ENCODE measurements around the gene MEIKIN.

MEIKIN gene

DNA sequence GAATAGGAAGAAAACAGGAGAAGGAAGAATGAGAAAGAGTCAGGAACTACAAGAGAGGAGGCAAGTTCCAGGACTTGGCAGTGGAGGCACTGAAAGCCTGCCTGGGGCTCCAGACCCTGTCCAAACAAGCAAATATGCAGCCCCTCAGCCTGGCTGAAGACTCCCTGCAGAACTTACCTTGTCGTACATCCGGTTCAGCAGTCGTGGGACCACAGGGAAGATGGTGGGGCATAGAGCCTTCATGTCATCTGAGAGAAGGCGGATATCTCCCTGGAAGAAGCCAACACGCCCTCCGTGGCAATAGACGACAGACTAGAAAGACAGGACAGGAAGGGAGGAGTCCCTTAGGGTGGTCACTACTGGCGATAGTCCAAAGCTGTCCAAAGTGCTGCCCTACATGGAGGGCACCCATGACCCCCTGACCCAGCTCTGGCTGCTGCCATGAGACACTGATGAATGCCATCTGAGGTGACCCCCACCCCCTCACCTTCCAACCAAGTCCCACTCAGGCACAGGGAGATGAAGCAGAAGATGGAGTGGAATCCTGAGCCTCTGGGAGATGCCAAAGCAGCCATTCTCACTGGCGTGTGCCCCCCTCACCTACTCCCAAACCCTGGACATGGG is 27.7 kb upstream of the MEIKIN start:
- DNase-seq (ENCODE audit: low read depth), result no peak

GRCh38 chr5:131968396-131968954 is 23.0 kb upstream of the MEIKIN start:
- DNase-seq (ENCODE audit: low read depth), result no peak

DNA sequence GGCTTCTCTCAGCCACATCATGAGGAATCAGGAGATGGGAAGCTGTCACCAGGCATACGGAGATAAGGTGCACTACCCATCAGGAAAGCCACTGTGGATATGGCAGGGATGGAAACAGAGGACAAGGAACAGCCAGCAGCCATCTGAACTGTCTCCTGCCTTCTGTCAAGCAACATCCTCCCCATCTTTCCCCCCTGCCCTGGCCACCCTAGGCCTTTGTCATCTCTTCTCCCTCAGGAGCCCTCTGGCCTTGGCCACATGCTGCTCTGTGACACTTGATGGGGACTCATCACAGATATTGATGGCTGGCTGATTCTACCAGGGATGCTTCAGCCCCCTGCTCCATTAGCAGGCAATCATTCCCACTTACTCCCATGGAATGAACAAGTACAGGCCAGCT is 21.1 kb upstream of the MEIKIN start:
- no peak for DNase-seq (ENCODE audit: low read depth)

DNA sequence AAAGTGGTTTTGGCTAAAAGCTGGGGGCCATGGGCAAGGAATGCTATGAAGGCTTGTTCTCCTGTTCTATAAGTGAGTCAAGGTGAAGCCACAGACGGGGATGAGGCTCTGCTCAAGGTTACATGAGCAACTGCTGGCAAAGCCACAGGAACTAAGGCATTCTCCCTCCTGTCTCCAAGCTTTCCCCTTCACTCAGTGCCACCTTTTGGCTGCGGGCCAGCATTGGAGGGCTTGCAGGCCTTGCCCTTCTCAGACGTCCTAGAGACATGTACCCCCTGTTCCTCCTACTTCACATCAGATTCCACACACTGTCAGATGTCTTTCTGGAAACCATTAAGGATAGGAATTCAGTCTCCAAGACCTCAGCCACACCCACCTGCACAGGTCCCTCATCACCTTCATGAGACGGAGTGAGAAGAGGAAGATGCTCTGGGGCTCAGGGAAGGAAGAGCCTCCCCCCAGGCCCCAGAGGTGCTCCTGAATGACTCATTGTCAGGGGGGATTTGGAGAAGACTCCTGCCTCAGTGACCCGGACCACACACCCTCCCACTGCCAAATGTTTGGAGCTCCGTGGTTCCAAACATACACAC is 20.5 kb upstream of the MEIKIN start:
- DNase-seq (ENCODE audit: low read depth), result no peak

- DNase-seq (ENCODE audit: low read depth), result no peak
Measured at GRCh38 chr5:131959906-131960305, 14.4 kb upstream of the MEIKIN start.

- no peak for DNase-seq (ENCODE audit: low read depth)
Measured at GRCh38 chr5:131959136-131959535, 13.7 kb upstream of the MEIKIN start.

- DNase-seq (ENCODE audit: low read depth), result no peak
Measured at GRCh38 chr5:131957721-131958441, 12.4 kb upstream of the MEIKIN start.

DNA sequence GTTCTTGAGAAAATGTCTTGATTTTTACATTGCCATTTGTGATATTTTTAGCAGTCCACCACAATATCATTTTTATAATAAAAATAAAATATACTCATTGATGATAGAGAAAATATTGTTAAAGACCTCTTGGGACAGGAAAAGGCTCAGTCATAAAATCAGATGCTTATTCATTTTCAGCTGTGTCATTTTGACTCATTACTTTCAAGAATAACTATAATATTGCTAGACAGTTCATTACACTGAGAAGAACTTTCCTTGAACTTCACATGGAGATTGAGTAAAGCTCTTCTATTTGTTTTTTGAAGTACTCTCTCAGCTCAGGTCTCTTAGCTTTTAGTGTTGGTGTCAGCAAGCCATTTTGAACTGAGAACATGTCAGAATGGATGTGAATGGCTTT is 8.5 kb upstream of the MEIKIN start:
- no peak for DNase-seq (ENCODE audit: low read depth)

- no peak for DNase-seq (ENCODE audit: low read depth)
Measured at GRCh38 chr5:131952301-131952857, 6.9 kb upstream of the MEIKIN start.

DNA sequence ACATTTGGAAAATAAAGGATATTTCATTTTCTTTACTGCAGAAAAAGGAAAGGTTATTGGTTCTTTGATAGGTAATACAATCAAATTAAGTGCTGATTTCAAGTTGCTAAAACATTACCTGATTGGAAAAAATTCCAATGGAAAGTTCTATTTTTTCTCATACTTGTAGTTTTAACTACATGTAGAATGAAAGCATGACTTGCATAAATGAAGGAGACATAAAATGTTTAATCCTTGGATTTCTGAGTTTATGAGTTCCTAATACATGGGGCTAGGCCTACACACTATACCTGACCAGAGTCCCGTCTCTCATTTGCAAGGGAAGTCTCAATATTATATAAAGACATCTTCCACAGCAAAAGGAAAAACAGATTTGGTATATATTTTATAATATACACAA is 5.2 kb upstream of the MEIKIN start:
- no peak for DNase-seq (ENCODE audit: low read depth)

GRCh38 chr5:131947445-131947844 is 2.0 kb upstream of the MEIKIN start:
- DNase-seq (ENCODE audit: low read depth), result no peak

- no peak for DNase-seq (ENCODE audit: low read depth)
Measured at GRCh38 chr5:131944702-131945550, 537 bp downstream of the MEIKIN start.

- DNase-seq (ENCODE audit: low read depth), result no peak
Measured at GRCh38 chr5:131943916-131944315, 1.5 kb downstream of the MEIKIN start.

DNA sequence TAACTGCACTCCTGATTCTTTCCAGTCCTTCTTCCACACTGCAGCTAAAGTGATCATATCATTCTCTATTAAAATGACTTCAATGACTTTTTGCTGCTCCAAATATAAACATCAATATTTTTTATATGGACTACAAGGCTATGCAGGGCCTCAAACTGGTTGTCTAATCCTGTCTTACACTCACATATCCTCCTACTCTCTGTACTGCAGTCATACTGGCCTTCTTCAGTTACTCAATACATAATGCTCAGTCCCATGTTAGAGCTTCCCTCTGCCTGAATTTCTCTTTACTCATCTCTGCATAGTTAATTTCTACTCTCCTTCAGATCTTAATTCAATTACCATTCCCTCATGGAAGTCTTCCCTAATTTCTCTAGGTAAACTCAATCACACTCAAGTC is 3.4 kb downstream of the MEIKIN start:
- DNase-seq (ENCODE audit: low read depth), result no peak

DNA sequence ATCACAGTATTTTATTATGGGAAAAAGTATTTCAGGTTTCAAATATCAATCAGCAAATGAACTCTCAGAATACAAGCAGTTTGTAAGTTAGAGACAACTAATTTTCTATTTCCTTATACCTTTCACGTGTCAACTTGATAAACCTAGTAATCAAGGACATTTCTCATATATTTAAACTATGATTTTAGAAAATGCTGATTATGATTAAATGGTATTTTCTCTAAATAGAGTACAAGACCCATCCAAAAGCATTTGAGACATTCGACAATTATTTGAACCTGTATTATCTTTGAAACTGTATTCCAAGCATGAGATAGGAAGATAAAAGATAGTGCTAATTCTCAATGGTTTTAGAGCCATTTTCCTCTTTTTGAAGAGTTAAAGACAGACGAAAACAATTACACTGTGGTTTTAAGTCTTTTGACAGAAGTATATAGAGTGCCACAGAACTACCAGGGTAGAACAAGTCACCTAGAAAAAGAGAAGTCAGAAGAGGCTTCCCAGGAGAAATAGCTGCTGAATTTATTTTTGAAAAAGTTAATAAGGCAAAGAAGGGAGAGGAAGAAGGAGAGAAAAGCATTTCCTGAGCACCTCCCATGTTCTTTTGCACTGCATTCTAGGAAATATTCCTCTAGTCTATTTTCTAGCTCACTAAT is 5.6 kb downstream of the MEIKIN start:
- DNase-seq (ENCODE audit: low read depth), result no peak

DNA sequence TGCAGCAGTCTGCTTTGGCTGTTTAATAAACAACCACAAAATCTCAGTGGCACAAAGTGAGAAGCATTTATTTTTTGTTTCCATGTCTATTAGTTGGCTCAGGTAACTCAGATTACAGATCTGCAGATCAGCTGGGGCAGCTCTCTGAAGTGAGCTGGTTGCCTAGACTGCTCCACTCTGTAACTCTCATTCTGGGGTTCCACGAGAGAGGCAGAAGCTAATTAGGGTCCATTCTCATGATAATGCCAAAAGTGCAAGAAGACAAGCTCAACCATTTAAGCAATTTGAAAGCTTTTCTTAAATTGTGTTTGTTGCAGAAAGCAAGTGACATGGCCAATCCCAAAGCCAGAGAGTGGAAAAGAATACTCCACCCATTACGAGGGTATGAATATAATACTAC is 13.2 kb downstream of the MEIKIN start:
- no peak for DNase-seq (ENCODE audit: low read depth)

DNA sequence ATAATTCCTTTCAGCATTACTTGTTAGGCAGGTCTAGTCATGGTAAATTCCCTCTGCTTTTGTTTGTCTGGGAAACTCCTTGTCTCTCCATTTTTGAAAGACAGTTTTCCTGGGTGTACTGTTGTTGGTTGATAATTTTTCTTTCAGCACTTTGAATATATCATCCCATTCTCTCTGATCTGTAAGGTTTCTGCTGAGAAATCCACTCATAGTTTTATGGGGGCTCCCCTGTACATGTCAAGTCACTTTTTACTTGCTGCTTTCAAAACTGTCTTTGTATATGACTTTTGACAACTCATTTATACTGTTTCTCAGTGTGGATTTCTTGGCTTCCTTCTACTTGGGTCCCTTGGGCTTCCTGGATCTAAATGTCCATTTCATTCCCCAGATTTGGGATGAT is 16.5 kb downstream of the MEIKIN start:
- DNase-seq (ENCODE audit: low read depth), result no peak

DNA sequence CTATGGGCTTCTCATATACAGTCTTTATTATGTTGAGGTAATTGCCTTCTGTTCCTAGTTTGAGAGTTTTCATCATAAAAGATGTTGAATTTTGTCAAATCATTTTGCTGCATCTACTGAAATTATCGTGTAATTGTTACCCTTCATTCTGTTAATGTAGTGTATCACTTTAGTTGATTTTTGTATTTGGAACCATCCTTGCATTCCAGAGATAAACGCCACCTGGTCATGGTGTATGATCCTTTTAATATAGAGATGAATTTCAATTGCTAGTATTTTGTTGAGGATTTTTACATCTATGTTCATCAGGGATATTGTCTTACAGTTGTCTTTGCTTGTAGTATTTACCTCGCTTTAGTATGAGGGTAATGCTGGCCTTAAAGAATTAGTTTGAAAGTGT is 19.3 kb downstream of the MEIKIN start:
- DNase-seq (ENCODE audit: low read depth), result no peak

GRCh38 chr5:131916481-131916880 is 29.0 kb downstream of the MEIKIN start:
- no peak for DNase-seq (ENCODE audit: low read depth)

GRCh38 chr5:131914472-131914871 is 31.0 kb downstream of the MEIKIN start:
- DNase-seq (ENCODE audit: low read depth), result no peak

GRCh38 chr5:131913603-131914002 is 31.9 kb downstream of the MEIKIN start:
- DNase-seq (ENCODE audit: low read depth), result no peak

DNA sequence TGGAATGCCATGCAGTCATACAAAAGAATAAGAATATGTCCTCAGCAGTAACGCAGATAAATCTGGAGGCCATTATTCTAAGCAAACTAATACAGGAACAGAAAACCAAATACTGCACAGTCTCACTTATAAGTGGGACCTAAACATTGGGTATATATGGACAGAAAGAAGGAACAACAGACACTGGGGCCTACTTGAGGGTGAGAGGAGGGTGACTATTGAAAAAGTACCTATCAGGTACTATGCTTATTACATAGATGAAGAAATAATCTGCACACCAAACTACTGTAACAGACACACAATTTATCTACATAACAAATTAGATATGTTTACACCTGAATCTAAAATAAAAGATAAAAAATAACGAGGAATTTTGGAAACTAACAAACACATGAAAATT is 38.8 kb downstream of the MEIKIN start:
- DNase-seq (ENCODE audit: low read depth), result no peak
